Endothelial cell (in vitro differentiated cells): ENCODE data around the gene LRCH3. TPM values are rescaled to one million over a fixed set of nuclear protein-coding genes. Genes with fewer than 3 reads are reported as not detected.
"Not testable (repeated sequence)": the region's sequence is repeated elsewhere in the genome, so short reads cannot be mapped to it uniquely, and the experiment has no call there.

Experiments
- DNase-seq: peaks from one replicate; pipeline ENCODE4 v3.0.0; 2021; ENCODE audit warnings: low spot score
- H3K27ac Mint-ChIP-seq: one replicate; pipeline ENCODE4 v1.8.0; 2021; ENCODE audit warnings: mixed read lengths, inconsistent platforms; ENCODE audit not compliant: unreplicated experiment
- H3K27me3 Mint-ChIP-seq: one replicate; pipeline ENCODE4 v1.8.0; 2021; ENCODE audit warnings: mild to moderate bottlenecking, moderate library complexity, mixed read lengths, inconsistent platforms; ENCODE audit not compliant: unreplicated experiment
- H3K36me3 Mint-ChIP-seq: one replicate; pipeline ENCODE4 v1.8.0; 2021; ENCODE audit warnings: mild to moderate bottlenecking, low read depth, mixed read lengths, inconsistent platforms; ENCODE audit not compliant: unreplicated experiment
- H3K4me1 Mint-ChIP-seq: one replicate; pipeline ENCODE4 v1.8.0; 2021; ENCODE audit warnings: mild to moderate bottlenecking, mixed read lengths, inconsistent platforms; ENCODE audit not compliant: unreplicated experiment
- H3K4me3 Mint-ChIP-seq: one replicate; pipeline ENCODE4 v1.8.0; 2021; ENCODE audit warnings: mild to moderate bottlenecking, mixed read lengths, inconsistent platforms; ENCODE audit not compliant: unreplicated experiment
- H3K9me3 Mint-ChIP-seq: one replicate; pipeline ENCODE4 v1.8.0; 2021; ENCODE audit warnings: mixed read lengths, inconsistent platforms; ENCODE audit not compliant: unreplicated experiment
- total RNA-seq: library from RNA; stranded (reverse); fragmentation: NEBNext Ultra II Directional; extraction: Animal tissue kit (Norgen Biotek cat#: 25700); gene quantifications from one replicate; pipeline ENCODE4 v1.2.1, GENCODE V29; 2021; ENCODE audit not compliant: unreplicated experiment
- TF ChIP-seq, protein P1 (sequence below): fragments of 200-600 bp; sonication (generic); IDR thresholded peaks from one replicate; pipeline ENCODE4 v1.5.0; 2021; ENCODE audit warnings: antibody characterized with exemption; ENCODE audit not compliant: unreplicated experiment

The LRCH3 gene
- total RNA-seq, 1 donor from 2014 or later, result 62.2 TPM

DNA sequence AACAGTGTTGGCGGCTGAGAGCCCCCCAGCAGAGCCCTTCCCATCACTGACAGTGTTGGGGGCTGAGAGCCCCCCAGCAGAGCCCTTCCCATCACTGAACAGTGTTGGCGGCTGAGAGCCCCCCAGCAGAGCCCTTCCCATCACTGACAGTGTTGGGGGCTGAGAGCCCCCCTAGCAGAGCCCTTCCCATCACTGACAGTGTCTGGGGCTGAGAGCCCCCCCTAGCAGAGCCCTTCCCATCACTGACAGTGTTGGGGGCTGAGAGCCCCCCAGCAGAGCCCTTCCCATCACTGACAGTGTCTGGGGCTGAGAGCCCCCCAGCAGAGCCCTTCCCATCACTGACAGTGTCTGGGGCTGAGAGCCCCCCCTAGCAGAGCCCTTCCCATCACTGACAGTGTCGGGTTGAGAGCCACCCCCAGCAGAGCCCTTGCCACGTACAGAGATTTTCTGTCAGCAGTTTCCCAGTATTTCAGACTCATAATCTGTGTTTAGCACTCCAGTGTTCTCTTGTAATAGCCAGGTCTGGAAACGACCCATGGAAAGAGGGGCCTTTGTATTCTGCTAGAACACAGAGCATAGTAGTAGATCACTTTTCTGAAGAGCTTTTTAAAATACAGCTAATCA, 96.5 kb downstream of the LRCH3 start:
- not testable (repeated sequence) for H3K9me3 Mint-ChIP-seq, DNase-seq, H3K27me3 Mint-ChIP-seq, H3K4me3 Mint-ChIP-seq, H3K27ac Mint-ChIP-seq
- Mint-ChIP-seq H3K36me3 (peaks cover 12% of the 10 kb centered on the region), H3K4me1 (peaks cover 12% of the 10 kb centered on the region)

DNA sequence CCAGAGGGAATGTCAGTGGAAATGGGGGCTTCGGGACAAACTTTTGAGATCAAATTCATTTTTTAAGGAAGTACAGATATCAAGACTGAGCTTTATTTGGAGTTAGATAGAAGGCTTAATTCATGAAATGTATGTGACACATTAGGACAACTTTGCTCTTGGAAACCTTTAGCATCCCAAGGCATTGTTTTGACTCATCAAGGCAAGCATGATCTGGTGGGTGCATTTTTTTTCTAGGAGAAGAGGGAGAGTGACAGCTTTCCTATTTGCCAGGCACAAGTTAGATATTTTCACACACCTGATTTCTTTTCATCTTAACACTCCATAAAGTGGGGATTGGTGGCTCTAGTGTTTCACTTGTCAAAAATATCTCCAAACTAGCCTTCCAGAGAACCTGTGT, 97.5 kb downstream of the LRCH3 start:
- Mint-ChIP-seq H3K4me1 (peaks cover 6% of the 10 kb centered on the region), H3K27me3 (peaks cover 1% of the 10 kb centered on the region), H3K36me3 (peaks cover 9% of the 10 kb centered on the region), H3K4me3 (no peak overlapping the region), H3K27ac (no peak overlapping the region), H3K9me3 (no peaks in the 10 kb centered on the region)
- TF ChIP-seq, protein P1, sequence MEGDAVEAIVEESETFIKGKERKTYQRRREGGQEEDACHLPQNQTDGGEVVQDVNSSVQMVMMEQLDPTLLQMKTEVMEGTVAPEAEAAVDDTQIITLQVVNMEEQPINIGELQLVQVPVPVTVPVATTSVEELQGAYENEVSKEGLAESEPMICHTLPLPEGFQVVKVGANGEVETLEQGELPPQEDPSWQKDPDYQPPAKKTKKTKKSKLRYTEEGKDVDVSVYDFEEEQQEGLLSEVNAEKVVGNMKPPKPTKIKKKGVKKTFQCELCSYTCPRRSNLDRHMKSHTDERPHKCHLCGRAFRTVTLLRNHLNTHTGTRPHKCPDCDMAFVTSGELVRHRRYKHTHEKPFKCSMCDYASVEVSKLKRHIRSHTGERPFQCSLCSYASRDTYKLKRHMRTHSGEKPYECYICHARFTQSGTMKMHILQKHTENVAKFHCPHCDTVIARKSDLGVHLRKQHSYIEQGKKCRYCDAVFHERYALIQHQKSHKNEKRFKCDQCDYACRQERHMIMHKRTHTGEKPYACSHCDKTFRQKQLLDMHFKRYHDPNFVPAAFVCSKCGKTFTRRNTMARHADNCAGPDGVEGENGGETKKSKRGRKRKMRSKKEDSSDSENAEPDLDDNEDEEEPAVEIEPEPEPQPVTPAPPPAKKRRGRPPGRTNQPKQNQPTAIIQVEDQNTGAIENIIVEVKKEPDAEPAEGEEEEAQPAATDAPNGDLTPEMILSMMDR, result no peak
- DNase-seq, result no peak

DNA sequence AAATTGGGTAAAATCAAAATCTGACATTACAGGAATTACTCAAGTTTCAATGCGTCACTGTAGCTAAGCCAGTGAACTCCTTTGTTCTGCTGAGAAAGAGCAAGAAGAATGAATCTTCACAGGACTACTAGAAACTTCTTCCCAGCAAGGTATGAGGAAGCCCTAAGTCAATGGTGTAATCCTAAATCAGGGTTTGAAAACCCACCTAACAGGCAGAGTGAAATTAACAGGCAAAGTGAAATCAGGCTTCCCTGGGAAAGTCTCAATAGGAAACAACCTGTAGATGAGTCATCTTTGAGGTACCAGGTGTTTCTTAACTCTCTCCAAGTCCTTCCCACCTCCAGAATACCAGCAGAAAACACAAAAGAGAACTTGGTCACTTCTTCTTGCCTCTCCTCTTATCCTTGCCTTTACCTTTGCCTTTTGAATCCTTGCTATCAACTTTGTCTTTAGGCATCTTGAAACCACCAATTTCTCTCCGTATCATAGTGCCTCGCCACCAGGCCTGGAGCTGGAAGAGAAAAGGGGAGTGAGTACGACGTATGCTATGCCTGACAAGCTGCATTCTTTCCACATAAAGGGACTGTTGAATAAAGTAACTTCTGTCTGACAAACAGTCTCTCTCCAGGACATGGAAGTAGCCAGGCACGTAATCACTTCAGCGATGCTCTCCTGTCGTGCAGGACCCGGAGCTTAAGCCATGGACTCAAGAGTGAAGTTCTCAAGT, 98.3 kb downstream of the LRCH3 start:
- no peak overlapping the region for H3K4me3 Mint-ChIP-seq
- H3K9me3 Mint-ChIP-seq, result no peaks in the 10 kb centered on the region

DNA sequence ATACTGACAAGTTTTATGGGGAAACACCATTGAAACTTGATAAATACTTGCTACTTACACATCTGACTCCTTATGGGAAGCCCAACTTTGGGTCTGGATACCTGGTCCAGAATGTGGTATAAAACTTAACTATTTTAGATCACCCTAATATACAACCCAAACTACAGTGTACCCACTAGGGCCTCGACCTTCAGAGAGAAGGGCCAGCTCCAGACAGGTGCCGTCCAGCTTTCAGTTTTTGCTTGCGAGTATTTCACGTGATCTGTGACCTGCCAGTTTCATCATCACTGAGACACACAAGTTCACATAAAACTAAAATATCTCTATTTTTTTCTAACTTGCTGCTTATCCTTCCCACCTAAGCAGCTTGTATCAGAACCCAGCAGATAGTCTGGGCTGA, 99.6 kb downstream of the LRCH3 start:
- Mint-ChIP-seq H3K27me3 (peaks cover 1% of the 10 kb centered on the region), H3K4me1 (peaks cover 2% of the 10 kb centered on the region), H3K36me3 (peaks cover 3% of the 10 kb centered on the region), H3K4me3 (no peak overlapping the region), H3K27ac (no peak overlapping the region), H3K9me3 (no peaks in the 10 kb centered on the region)
- no peak for DNase-seq
- TF ChIP-seq, protein P1, result no peak

More for the DNA sequence above, 98.3 kb downstream of the LRCH3 start:
- DNase-seq, result no peak
- Mint-ChIP-seq H3K36me3 (peaks cover 9% of the 10 kb centered on the region), H3K27ac (no peak overlapping the region), H3K4me1 (peaks cover 2% of the 10 kb centered on the region), H3K27me3 (peaks cover 1% of the 10 kb centered on the region)
- TF ChIP-seq, protein P1, result no peak

DNA sequence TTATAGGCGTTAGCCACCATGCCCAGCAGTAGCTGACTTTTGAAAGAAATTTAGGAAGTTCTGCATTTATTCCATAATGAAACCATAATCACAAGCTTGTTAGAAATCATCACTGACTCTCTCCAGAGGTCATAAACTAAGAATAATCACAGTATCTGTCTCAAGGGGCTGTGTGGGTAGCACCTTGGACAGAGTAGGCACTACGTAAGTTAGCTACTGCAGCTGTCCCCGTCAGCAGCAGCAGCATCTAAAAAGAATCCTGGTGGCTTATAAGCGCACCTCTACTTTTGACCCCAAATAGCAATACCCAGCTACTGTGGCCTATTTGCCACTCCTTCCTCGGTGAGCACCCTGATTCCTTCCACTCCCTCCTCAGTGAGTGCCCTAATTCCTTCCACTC, 101.1 kb downstream of the LRCH3 start:
- Mint-ChIP-seq H3K4me3 (no peak overlapping the region), H3K27ac (no peak overlapping the region), H3K27me3 (peaks cover 1% of the 10 kb centered on the region), H3K4me1 (peaks cover 2% of the 10 kb centered on the region), H3K9me3 (no peaks in the 10 kb centered on the region), H3K36me3 (no peaks in the 10 kb centered on the region)
- TF ChIP-seq, protein P1, result no peak
- no peak for DNase-seq
